HUES48 (cell line): Measurements from ENCODE around the gene SPATA25.
"Not testable (repeated sequence)": the region's sequence is repeated elsewhere in the genome, so short reads cannot be mapped to it uniquely, and the experiment has no call there.

Source experiments
- H3K27ac ChIP-seq: one replicate; pipeline ENCODE4 v1.7.0; 2013; ENCODE audit warnings: low read depth, low read length, inconsistent platforms
- H3K27me3 ChIP-seq: 2 replicates; pipeline ENCODE4 v1.6.1; 2013; ENCODE audit warnings: mild to moderate bottlenecking, low read length; ENCODE audit not compliant: control insufficient read depth, insufficient read depth
- H3K36me3 ChIP-seq: 2 replicates; pipeline ENCODE4 v1.6.1; 2013; ENCODE audit warnings: low read length; ENCODE audit not compliant: control insufficient read depth, insufficient read depth
- H3K4me1 ChIP-seq: 2 replicates; pipeline ENCODE4 v1.6.1; 2013; ENCODE audit warnings: mild to moderate bottlenecking, low read length; ENCODE audit not compliant: control insufficient read depth, insufficient read depth
- H3K4me3 ChIP-seq: 2 replicates; pipeline ENCODE4 v1.5.1; 2013; ENCODE audit warnings: mild to moderate bottlenecking, low read depth, low read length
- H3K9ac ChIP-seq: 2 replicates; pipeline ENCODE4 v1.6.1; 2013; ENCODE audit warnings: mild to moderate bottlenecking, low read depth, low read length, moderate library complexity
- H3K9me3 ChIP-seq: 2 replicates; pipeline ENCODE4 v1.6.1; 2013; ENCODE audit warnings: low read length; ENCODE audit not compliant: control insufficient read depth, insufficient read depth

SPATA25 gene

GRCh38 chr20:45887346-45887715 is at the start of gene SPATA25:
Gene SPATA25 (minus strand): TSS chr20:45887622. CDS start chr20:45887590, 32 bp downstream.
- H3K4me1 ChIP-seq = 0 out of 2 replicates have a peak, but pooled peaks cover 5% of the 10 kb centered on the region
- H3K27me3 ChIP-seq = no peaks in the 10 kb centered on the region
- H3K27ac ChIP-seq = no peak within 1 kb of the TSS
- peaks cover 41% of the 10 kb centered on the region for H3K36me3 ChIP-seq
- H3K4me3 ChIP-seq = no peak within 1 kb of the TSS
- H3K9ac ChIP-seq = no peak within 1 kb of the TSS
- H3K9me3 ChIP-seq = no peaks in the 10 kb centered on the region

- H3K27ac ChIP-seq = peak overlapping the region; percentile 82
- peaks cover 26% of the 10 kb centered on the region for H3K4me1 ChIP-seq
- H3K9me3 ChIP-seq = no peaks in the 10 kb centered on the region
- peaks cover 35% of the 10 kb centered on the region for H3K36me3 ChIP-seq
- peak overlapping the region; percentile 75 for H3K4me3 ChIP-seq
- H3K27me3 ChIP-seq = no peaks in the 10 kb centered on the region
- peak overlapping the region; percentile 28 for H3K9ac ChIP-seq
Observed at GRCh38 chr20:45935416-45936046, 48.1 kb upstream of the SPATA25 start.

- peaks cover 28% of the 10 kb centered on the region for H3K36me3 ChIP-seq
- peak within 1 kb of the TSS; percentile 100 for H3K9ac ChIP-seq
- H3K9me3 ChIP-seq = no peaks in the 10 kb centered on the region
- peaks cover 26% of the 10 kb centered on the region for H3K4me1 ChIP-seq
- peak within 1 kb of the TSS; percentile 100 for H3K27ac ChIP-seq
- peak within 1 kb of the TSS; percentile 75 for H3K4me3 ChIP-seq
- no peaks in the 10 kb centered on the region for H3K27me3 ChIP-seq
Observed at GRCh38 chr20:45934586-45935415, 47.4 kb upstream of the SPATA25 start, which contains the start of gene PCIF1. Gene PCIF1 (plus strand): TSS chr20:45934683. CDS start chr20:45939000, 4,317 bp downstream.

- Histone ChIP-seq H3K27me3 (no peaks in the 10 kb centered on the region), H3K9ac (peak overlapping the region; percentile 100), H3K4me3 (peak overlapping the region; percentile 75), H3K4me1 (peaks cover 25% of the 10 kb centered on the region), H3K27ac (peak overlapping the region; percentile 100), H3K36me3 (peaks cover 21% of the 10 kb centered on the region), H3K9me3 (no peaks in the 10 kb centered on the region)
Observed at GRCh38 chr20:45934046-45934585, 46.7 kb upstream of the SPATA25 start.

- peak overlapping the region; percentile 100 for H3K27ac ChIP-seq
- H3K9me3 ChIP-seq = no peaks in the 10 kb centered on the region
- no peaks in the 10 kb centered on the region for H3K27me3 ChIP-seq
- peak overlapping the region; percentile 100 for H3K9ac ChIP-seq
- H3K36me3 ChIP-seq = peaks cover 15% of the 10 kb centered on the region
- H3K4me1 ChIP-seq = peaks cover 19% of the 10 kb centered on the region
- peak overlapping the region; percentile 75 for H3K4me3 ChIP-seq
Observed at GRCh38 chr20:45933266-45934045, 46.0 kb upstream of the SPATA25 start.

GRCh38 chr20:45931680-45932079 is 44.3 kb upstream of the SPATA25 start:
- H3K9ac ChIP-seq, H3K36me3 ChIP-seq: not testable (repeated sequence)

GRCh38 chr20:45927071-45927878 is 39.9 kb upstream of the SPATA25 start:
- Histone ChIP-seq H3K4me3 (no peak overlapping the region), H3K4me1 (no peaks in the 10 kb centered on the region), H3K27ac (no peak overlapping the region), H3K27me3 (no peaks in the 10 kb centered on the region), H3K9ac (no peak overlapping the region), H3K36me3 (no peaks in the 10 kb centered on the region), H3K9me3 (no peaks in the 10 kb centered on the region)

More at GRCh38 chr20:45931680-45932079, 44.3 kb upstream of the SPATA25 start:
- not testable (repeated sequence) for H3K27ac ChIP-seq, H3K4me3 ChIP-seq, H3K4me1 ChIP-seq, H3K27me3 ChIP-seq, H3K9me3 ChIP-seq

- Histone ChIP-seq H3K27me3 (no peaks in the 10 kb centered on the region), H3K9me3 (no peaks in the 10 kb centered on the region), H3K36me3 (no peaks in the 10 kb centered on the region), H3K4me3 (no peak overlapping the region), H3K9ac (no peak overlapping the region), H3K4me1 (no peaks in the 10 kb centered on the region), H3K27ac (no peak overlapping the region)
Observed at GRCh38 chr20:45926731-45927070, 39.3 kb upstream of the SPATA25 start.

- H3K27ac ChIP-seq = no peak overlapping the region
- H3K9ac ChIP-seq = no peak overlapping the region
Observed at GRCh38 chr20:45925821-45926506, 38.5 kb upstream of the SPATA25 start.

More at GRCh38 chr20:45925821-45926506, 38.5 kb upstream of the SPATA25 start:
- H3K36me3 ChIP-seq = no peaks in the 10 kb centered on the region
- H3K4me1 ChIP-seq = no peaks in the 10 kb centered on the region
- no peaks in the 10 kb centered on the region for H3K27me3 ChIP-seq
- H3K4me3 ChIP-seq = no peak overlapping the region
- no peaks in the 10 kb centered on the region for H3K9me3 ChIP-seq
